Astrocyte of the spinal cord (primary cell): ENCODE results near the gene GJD3.

ENCODE experiments used
- DNase-seq: peaks from one replicate; pipeline ENCODE4 v3.0.0; 2011; ENCODE audit warnings: low read depth, low spot score
- H3K4me3 ChIP-seq: 2 replicates; pipeline ENCODE4 v1.5.1; 2011; ENCODE audit warnings: low read depth, mild to moderate bottlenecking, low read length, moderate library complexity
- in situ Hi-C: cut with HindIII; loops from 2 replicates; pipeline ENCODE4 v1.10.0; 2017; ENCODE audit warnings: low sequenced_read_pairs
- TF ChIP-seq, protein P1 (sequence below): IDR thresholded peaks from 2 replicates; pipeline ENCODE4 v1.5.1; 2012; ENCODE audit warnings: low read depth, mild to moderate bottlenecking, low read length, inconsistent platforms

Gene GJD3

DNA sequence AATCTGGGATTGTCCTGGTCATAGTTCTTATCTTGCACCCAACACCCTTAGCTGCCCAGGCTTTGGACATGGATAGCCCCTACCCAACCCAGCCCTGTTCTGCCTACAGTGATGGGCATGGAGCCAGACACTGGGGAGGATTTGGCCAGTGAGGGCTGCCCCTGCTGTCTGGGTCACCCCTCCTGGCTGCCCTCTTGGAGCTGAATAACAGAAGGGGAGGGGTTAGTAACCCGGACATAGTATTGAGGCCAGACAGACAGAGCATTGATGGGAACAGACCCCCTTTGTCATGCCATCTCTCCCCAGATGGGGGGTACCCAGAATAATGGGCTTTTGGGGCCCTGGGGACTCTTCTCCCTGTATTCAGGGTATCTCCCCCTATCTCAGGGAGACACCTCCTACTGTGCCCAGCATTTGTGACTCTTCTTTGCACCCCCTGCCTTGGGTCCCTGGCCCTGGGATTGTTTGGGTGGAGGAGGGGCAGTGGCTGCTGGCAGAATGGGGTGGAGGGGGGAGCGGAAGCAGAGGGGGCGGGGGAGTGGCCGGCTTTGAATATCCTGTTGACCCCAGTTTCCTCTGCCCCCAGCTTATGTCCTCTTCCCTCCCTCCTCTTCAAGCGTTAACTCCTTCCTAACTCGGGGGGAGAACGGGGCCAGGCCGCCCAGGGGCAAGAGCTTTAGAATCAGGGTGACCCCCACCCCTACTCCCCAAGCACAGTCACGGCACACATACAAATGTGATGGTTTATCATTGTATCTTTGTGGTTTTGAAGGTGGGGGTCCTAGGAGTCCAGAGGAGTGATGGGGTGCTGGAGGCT lies 17.0 kb downstream of the GJD3 start:
- no peak overlapping the region for H3K4me3 ChIP-seq
- TF ChIP-seq, protein P1, sequence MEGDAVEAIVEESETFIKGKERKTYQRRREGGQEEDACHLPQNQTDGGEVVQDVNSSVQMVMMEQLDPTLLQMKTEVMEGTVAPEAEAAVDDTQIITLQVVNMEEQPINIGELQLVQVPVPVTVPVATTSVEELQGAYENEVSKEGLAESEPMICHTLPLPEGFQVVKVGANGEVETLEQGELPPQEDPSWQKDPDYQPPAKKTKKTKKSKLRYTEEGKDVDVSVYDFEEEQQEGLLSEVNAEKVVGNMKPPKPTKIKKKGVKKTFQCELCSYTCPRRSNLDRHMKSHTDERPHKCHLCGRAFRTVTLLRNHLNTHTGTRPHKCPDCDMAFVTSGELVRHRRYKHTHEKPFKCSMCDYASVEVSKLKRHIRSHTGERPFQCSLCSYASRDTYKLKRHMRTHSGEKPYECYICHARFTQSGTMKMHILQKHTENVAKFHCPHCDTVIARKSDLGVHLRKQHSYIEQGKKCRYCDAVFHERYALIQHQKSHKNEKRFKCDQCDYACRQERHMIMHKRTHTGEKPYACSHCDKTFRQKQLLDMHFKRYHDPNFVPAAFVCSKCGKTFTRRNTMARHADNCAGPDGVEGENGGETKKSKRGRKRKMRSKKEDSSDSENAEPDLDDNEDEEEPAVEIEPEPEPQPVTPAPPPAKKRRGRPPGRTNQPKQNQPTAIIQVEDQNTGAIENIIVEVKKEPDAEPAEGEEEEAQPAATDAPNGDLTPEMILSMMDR: no peak

DNA sequence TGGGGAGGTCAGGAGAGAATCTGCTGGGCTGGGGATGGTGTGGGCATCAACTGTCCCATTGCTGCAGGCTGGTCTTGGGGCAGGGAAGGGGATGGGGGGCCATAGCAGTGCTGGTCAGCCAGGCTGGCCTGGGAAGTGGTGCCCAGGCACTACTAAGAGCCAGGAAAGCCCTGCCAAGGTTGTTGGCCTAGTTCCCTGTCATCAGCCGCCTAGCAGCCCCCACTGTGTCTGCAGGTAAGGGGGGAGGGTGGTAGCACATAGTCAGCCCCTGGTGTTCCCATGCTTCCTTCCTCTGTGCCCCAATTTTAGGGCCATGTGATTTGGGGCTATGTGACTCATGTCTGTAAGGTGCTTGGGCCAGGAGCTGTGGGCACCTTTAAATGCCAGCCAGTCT lies 17.8 kb downstream of the GJD3 start:
- no peak for DNase-seq
- TF ChIP-seq, protein P1: no peak
- H3K4me3 ChIP-seq: no peak overlapping the region
- in situ Hi-C loops: no loop called here

More for the DNA sequence above, 17.0 kb downstream of the GJD3 start:
- in situ Hi-C loops: no loop called here
- no peak for DNase-seq

DNA sequence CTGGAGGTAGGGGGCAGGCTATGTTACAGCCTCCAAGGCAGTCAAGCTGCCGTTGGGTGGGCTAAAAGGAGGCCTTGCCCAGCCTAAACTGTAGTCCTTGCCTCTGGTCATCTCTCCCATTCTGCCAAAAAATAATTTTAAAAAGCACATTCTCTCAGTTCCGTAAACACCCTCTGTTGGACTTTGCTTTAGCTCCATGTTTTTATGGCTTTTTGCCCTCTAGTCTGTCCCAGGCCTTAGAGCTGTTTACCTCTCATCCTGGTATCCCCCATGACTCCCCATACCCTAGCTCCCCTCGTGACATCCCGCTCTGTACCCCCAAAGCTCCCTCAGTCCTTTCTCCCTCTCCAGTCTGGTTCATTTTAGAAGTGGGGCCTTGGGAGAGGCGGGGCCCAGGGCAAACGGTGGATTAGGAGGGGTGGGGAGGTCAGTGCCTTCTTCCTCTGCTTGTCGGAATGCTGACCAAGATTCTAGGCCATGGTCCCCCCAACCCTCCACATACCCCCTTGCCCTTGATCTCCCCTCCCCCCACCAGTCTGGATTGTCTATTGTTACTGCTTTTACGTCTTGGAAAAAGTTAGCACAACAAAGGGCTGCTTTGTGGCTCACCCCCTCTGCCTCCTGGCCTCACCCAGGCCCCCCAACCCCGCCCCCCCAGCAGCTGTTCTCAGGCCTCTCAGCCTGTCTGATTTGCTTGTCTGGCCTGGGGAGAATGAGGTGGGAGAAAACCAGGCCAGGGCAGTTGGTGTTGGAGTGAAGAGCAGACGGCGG lies 18.4 kb downstream of the GJD3 start:
- in situ Hi-C loops: no loop called here
- peak; percentile 36 for DNase-seq
- TF ChIP-seq, protein P1: no peak
- peak overlapping the region; percentile 78 for H3K4me3 ChIP-seq

DNA sequence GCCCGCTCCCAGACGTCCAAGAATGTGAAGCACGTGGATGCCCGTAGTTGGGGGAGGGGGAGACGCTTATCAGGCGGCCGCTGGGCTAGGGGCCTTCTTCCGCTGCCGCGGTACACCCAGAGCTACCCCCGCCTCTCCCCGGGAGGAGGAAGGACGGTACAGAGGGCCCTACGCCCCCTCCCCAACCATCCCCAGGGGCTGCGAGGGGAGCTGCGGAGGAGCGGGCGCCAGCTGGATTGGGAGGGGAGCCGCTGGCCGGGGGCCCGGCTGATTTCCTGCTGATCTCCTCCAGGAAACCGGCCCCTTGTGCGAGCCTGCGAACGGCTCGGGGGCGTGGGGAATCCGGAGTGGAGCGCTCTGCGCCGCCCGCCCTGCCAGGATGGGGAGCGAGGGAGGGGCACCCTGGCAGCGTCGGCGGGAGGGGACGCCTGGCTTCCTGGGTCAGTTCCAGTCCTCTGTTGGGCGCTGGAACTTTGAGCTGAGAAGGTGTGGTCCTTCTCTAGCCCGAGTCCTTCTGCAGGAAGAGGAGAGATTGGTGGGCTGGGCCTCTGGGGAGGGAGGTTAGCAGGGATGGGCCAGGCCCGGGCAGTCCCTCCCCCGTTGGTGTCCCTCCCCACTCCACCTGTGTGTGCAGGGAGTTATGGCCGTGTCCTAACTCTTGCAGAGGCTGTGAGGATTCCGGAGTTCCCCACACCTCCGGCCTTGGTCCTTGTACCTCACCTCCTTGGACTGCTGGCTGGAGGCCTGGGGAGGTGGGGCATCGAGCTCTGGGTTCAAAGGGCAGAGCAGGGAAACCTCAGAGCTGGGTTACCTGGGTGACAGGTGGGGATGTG lies 19.2 kb downstream of the GJD3 start:
- peak; percentile 68 for DNase-seq
- in situ Hi-C loops: no loop called here
- peak overlapping the region; percentile 78 for H3K4me3 ChIP-seq
- TF ChIP-seq, protein P1: no peak

DNA sequence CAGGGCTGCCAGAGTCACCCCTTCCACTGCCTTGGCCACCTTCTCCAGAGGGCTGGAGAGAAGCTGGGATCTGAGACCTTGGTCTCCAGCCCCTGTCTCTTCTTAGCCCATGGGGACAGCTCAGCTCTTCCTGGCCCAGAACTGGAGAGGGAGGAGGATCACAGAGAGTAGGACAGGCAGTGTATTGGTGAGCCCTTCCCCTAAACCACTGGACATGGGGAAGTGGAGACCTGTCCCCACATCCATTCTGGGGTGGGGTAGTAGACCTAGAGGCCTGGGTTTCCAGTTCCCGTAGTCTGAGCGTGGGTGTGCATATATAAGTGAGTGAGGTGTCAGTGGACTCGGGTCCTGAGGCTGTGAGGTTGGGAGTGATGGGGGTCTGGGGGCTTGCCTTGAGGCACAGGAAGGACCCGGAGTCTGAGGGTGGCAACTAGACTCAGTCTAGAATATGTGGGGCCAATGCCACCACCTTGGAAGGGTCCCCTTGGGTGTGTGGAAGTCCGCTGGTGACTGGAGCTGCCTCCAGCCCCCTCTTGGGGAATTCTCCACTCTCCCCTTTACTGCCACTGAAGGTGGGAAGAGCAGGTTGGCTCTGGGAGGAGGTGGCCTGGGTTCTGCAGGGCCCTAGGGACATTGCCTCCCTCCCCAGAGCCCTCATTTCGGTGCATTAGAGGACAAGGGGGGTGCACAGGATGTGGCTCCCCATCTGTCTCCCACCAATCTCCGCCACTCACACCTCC lies 19.9 kb downstream of the GJD3 start:
- in situ Hi-C loops: no loop called here
- TF ChIP-seq, protein P1: no peak
- peak overlapping the region; percentile 78 for H3K4me3 ChIP-seq
- no peak for DNase-seq
